Hepatocyte (in vitro differentiated cells): ENCODE results near the gene CMTM5.

ENCODE experiments used
- EZH2 ChIP-seq: fragments of 200-600 bp; sonication (generic); IDR thresholded peaks from 2 replicates; pipeline ENCODE4 v1.6.1; 2016; ENCODE audit warnings: antibody characterized with exemption, mild to moderate bottlenecking, borderline replicate concordance
- TF ChIP-seq, protein P1 (sequence below): fragments of 200-600 bp; sonication (generic); IDR thresholded peaks from 2 replicates; pipeline ENCODE4 v1.5.1; 2016; ENCODE audit warnings: antibody characterized with exemption, mild to moderate bottlenecking; ENCODE audit not compliant: poor library complexity

DNA sequence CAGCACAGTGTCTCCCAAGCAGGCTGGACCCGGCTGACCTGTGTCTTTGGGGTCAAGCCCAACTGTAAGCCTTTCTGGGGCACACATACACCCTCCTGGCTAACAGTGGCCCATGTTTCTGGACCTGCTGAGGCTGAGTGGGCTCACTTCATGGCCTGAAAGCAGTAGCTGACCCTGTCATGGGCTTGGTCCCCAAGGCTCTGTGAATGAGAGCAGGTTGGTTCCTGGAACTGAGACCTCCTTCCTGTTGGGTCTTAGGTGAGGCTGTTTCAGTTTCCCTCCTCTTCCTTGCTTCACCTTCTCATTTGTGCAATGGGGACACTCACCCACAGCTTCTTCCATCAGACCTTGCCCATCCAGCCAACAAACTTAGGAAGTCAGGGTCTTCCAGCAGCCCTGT, 5.0 kb upstream of the CMTM5 start:
- TF ChIP-seq, protein P1, sequence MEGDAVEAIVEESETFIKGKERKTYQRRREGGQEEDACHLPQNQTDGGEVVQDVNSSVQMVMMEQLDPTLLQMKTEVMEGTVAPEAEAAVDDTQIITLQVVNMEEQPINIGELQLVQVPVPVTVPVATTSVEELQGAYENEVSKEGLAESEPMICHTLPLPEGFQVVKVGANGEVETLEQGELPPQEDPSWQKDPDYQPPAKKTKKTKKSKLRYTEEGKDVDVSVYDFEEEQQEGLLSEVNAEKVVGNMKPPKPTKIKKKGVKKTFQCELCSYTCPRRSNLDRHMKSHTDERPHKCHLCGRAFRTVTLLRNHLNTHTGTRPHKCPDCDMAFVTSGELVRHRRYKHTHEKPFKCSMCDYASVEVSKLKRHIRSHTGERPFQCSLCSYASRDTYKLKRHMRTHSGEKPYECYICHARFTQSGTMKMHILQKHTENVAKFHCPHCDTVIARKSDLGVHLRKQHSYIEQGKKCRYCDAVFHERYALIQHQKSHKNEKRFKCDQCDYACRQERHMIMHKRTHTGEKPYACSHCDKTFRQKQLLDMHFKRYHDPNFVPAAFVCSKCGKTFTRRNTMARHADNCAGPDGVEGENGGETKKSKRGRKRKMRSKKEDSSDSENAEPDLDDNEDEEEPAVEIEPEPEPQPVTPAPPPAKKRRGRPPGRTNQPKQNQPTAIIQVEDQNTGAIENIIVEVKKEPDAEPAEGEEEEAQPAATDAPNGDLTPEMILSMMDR: no peak
- no peak for TF ChIP-seq EZH2
